ENCODE data around the gene NKX6-2. TPM values are rescaled to one million over a fixed set of nuclear protein-coding genes. Genes with fewer than 3 reads are reported as not detected.

NKX6-2 gene
- total and polyA plus RNA-seq, 10 of the 15 experiments (the other 5 are each of a cell fraction or from before 2014, with no cell fraction given), result 0.45 to 1.8 TPM; not detected in 8

DNA sequence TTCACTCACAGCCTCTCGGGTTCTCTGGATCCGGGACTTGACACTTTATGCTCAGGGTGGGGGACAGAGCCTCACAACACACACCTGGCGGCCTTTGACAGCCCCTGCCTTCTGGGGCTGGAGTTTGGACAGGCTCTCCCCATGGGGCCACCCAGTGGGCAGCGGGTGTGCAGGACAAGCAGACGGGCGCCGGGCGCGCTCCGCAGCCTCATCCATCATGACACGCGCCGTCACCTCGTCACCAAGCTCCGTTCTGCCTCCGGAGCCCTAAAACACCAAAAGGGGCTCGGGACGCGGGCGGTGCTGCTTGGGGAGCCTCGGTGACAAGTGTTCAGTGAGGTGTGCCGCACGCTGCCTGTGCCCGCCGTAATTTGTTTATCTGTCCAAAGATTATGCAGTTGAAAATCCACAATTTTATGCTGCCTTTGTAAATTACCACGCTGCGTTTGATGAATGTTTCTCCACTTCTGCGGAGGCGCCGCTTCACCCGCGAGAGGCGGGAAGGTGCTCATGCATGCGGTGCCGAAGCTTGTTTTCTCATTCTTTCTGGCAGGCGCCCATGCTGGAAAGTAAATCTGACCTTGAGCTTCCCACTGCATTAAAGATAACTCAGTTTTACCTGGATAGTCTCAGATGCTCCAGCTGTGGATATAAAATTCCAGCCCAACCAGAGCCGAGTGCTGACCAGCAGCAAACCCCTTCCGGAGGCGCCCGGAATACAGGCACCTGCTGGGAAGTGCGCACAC, 6.2 kb downstream of the NKX6-2 start:
- CTCF ChIA-PET, result no interaction called here
- Histone ChIP-seq H3K9me3 (replicated peaks; ENCODE audit: control insufficient read depth, insufficient read depth, low read length) (no peaks in the 10 kb centered on the region; the same call in 2 of the 3 replicates), H3K9ac (ENCODE audit: control insufficient read depth, insufficient read depth, low read length) (no peak overlapping the region), H2AFZ (ENCODE audit: control insufficient read depth, low read depth, low read length) (no peak overlapping the region), H3K27ac (ENCODE audit: control insufficient read depth, insufficient read depth) (no peak overlapping the region), H3K79me2 (ENCODE audit: control insufficient read depth, insufficient read depth, low read length) (no peaks in the 10 kb centered on the region), H3K4me2 (ENCODE audit: control insufficient read depth, insufficient read depth) (no peak overlapping the region), H3K4me1 (ENCODE audit: control insufficient read depth, insufficient read depth, low read length) (no peaks in the 10 kb centered on the region), H4K20me1 (ENCODE audit: control insufficient read depth, insufficient read depth) (no peaks in the 10 kb centered on the region), H3K27me3 (replicated peaks in 1 of 2; ENCODE audit: control insufficient read depth in 2 of 2, insufficient read depth in 2 of 2, low read length in 1 of 2) (no peaks in the 10 kb centered on the region), H3K4me3 (no peak overlapping the region), H3K36me3 (ENCODE audit: control insufficient read depth in 2 of 2, insufficient read depth in 2 of 2, low read length in 1 of 2) (no peaks in the 10 kb centered on the region; a peak in 1 of 4 replicates)
- intact Hi-C loops (cut with micrococcal nuclease; ENCODE audit: unreplicated experiment) (no loop called here), in situ Hi-C loops (cut with MboI) (no loop called here)
- DNase-seq (ENCODE audit: low read depth, low spot score) (no peak), FAIRE-seq (no peak), ATAC-seq (no peak)
- SMC1A ChIA-PET (ENCODE audit: uncharacterized antibody, unreplicated experiment), result no interaction called here
- WGBS (ENCODE audit: insufficient coverage, insufficient replicate concordance, low lambda C conversion rate, missing lambda C conversion rate), result 97% methylated on average over 41 of the region's 41 CpGs
- TF ChIP-seq SMAD5 (IDR thresholded peaks at IDR 0.05; ENCODE audit: low read depth), result no peak
- no TSS peak for BruUV-seq (replicated peaks)
- POLR2A ChIA-PET, result no interaction called here
- RAD21 ChIA-PET (ENCODE audit: unreplicated experiment), result no interaction called here

GRCh38 chr10:132777441-132777840, 8.5 kb downstream of the NKX6-2 start:
- ChIA-PET CTCF (no interaction called here), RAD21 (ENCODE audit: unreplicated experiment) (interaction anchor here (1.2 kb wide), 1 partner anchor 326 kb away, joined by 3 read pairs; no protein-coding TSS in a partner anchor), SMC1A (ENCODE audit: uncharacterized antibody, unreplicated experiment) (no interaction called here), POLR2A (no interaction called here)
- Histone ChIP-seq H2AFZ (ENCODE audit: control insufficient read depth, low read depth, low read length) (no peak overlapping the region), H3K36me3 (ENCODE audit: control insufficient read depth in 2 of 2, insufficient read depth in 2 of 2, low read length in 1 of 2) (no peaks in the 10 kb centered on the region; a peak in 1 of 4 replicates), H3K4me2 (ENCODE audit: control insufficient read depth, insufficient read depth) (no peak overlapping the region), H3K27ac (ENCODE audit: control insufficient read depth, insufficient read depth) (no peak overlapping the region), H3K9me3 (replicated peaks; ENCODE audit: control insufficient read depth, insufficient read depth, low read length) (no peaks in the 10 kb centered on the region), H3K4me3 (no peak overlapping the region), H3K27me3 (replicated peaks in 1 of 2; ENCODE audit: control insufficient read depth in 2 of 2, insufficient read depth in 2 of 2, low read length in 1 of 2) (no peaks in the 10 kb centered on the region), H4K20me1 (ENCODE audit: control insufficient read depth, insufficient read depth) (no peaks in the 10 kb centered on the region), H3K4me1 (ENCODE audit: control insufficient read depth, insufficient read depth, low read length) (no peaks in the 10 kb centered on the region), H3K9ac (ENCODE audit: control insufficient read depth, insufficient read depth, low read length) (no peak overlapping the region), H3K79me2 (ENCODE audit: control insufficient read depth, insufficient read depth, low read length) (no peaks in the 10 kb centered on the region)
- intact Hi-C loops (cut with micrococcal nuclease; ENCODE audit: unreplicated experiment), result no loop called here
- BruUV-seq (replicated peaks), result no TSS peak
- ATAC-seq (no peak), DNase-seq (ENCODE audit: low read depth, low spot score) (no peak), FAIRE-seq (no peak)
- TF ChIP-seq NKRF (conservative IDR thresholded peaks at IDR 0.05), result no peak
- in situ Hi-C loops (cut with MboI), result no loop called here
- WGBS (ENCODE audit: insufficient coverage, insufficient replicate concordance, low lambda C conversion rate, missing lambda C conversion rate), result 92% methylated on average over 13 of the region's 14 CpGs

All from GM12878 (cell line).